GM12878 (cell line): ENCODE measurements around the gene PLEKHF1. TPM values are rescaled to one million over a fixed set of nuclear protein-coding genes. Genes with fewer than 3 reads are reported as not detected.

ENCODE experiments used
- ATAC-seq: fragments of 200-7000 bp; cut with Tn5 transposase; 3 replicates; pipeline ENCODE4 v1.9.1; 2020; ENCODE audit warnings: mild to moderate bottlenecking, moderate library complexity
- BruUV-seq: library from RNA; stranded (reverse); fragments of 400-500 nt; replicated peaks from 2 replicates; lab custom pipeline; 2021; lab: Mats Ljungman, UMichigan
- CTCF ChIA-PET: fragments of 300-600 bp; sonication (Branson Sonifier 250); formaldehyde crosslinking; extraction: SDS; loops from one replicate; lab custom pipeline; 2021; ENCODE audit warnings: inconsistent platforms; lab: Yijun Ruan, JAX
- POLR2A ChIA-PET: fragments of 350-600 bp; formaldehyde crosslinking; extraction: SDS; loops from one replicate; lab custom pipeline; 2021; ENCODE audit warnings: inconsistent platforms; lab: Charles Lee
- RAD21 ChIA-PET: fragments of 300-600 bp; sonication (Branson Sonifier 250); formaldehyde crosslinking; loops from one replicate; lab custom pipeline; 2023; ENCODE audit warnings: antibody characterized with exemption; ENCODE audit not compliant: unreplicated experiment; lab: Charles Lee
- SMC1A ChIA-PET: fragments of 300-600 bp; sonication (Branson Sonifier 250); formaldehyde crosslinking; loops from one replicate; lab custom pipeline; 2023; ENCODE audit not compliant: unreplicated experiment, uncharacterized antibody; lab: Charles Lee
- DNase-seq: peaks from one replicate; pipeline ENCODE4 v3.0.0-alpha.2; 2011; ENCODE audit warnings: low read depth, low spot score
- FAIRE-seq: peaks from 3 replicates; lab custom pipeline; 2011; peaks lifted over from hg19 to GRCh38; lab: Jason Lieb, UNC
- H2AFZ ChIP-seq: 2 replicates; pipeline ENCODE4 v1.6.0; 2011; ENCODE audit warnings: low read depth, low read length, control low read depth; ENCODE audit not compliant: control insufficient read depth
- H3K27ac ChIP-seq: 2 replicates; pipeline ENCODE4 v1.5.1; 2011; ENCODE audit warnings: control low read depth; ENCODE audit not compliant: control insufficient read depth, insufficient read depth
- H3K27me3 ChIP-seq, 2 experiments: replicated peaks in 1 of 2; 2 replicates each; pipeline versions ENCODE4 v1.6.0 to v1.6.1; 2011; ENCODE audit warnings: low read length in 1 of 2; ENCODE audit not compliant: control insufficient read depth in 2 of 2, insufficient read depth in 2 of 2
- H3K36me3 ChIP-seq, 2 experiments: 2 replicates each; pipeline ENCODE4 v1.5.1; 2011; ENCODE audit warnings: low read length in 1 of 2; ENCODE audit not compliant: control insufficient read depth in 2 of 2, insufficient read depth in 2 of 2
- H3K4me1 ChIP-seq: 2 replicates; pipeline ENCODE4 v1.6.1; 2011; ENCODE audit warnings: mild to moderate bottlenecking, low read length, moderate library complexity, mixed read lengths; ENCODE audit not compliant: control insufficient read depth, insufficient read depth
- H3K4me2 ChIP-seq: 2 replicates; pipeline ENCODE4 v1.6.0; 2011; ENCODE audit warnings: control low read depth; ENCODE audit not compliant: control insufficient read depth, insufficient read depth
- H3K4me3 ChIP-seq: fragments of 200-600 bp; sonication (generic); 2 replicates; pipeline ENCODE4 v1.5.1; 2016
- H3K79me2 ChIP-seq: 2 replicates; pipeline ENCODE4 v1.6.0; 2011; ENCODE audit warnings: low read length; ENCODE audit not compliant: control insufficient read depth, insufficient read depth
- H3K9ac ChIP-seq: 2 replicates; pipeline ENCODE4 v1.8.0; 2011; ENCODE audit warnings: low read length, control low read depth, mixed read lengths; ENCODE audit not compliant: control insufficient read depth, insufficient read depth
- H3K9me3 ChIP-seq: replicated peaks from 3 replicates; pipeline ENCODE4 v1.5.1; 2011; ENCODE audit warnings: mild to moderate bottlenecking, low read length; ENCODE audit not compliant: control insufficient read depth, insufficient read depth
- H4K20me1 ChIP-seq: 2 replicates; pipeline ENCODE4 v1.6.0; 2011; ENCODE audit not compliant: control insufficient read depth, insufficient read depth
- ATF2 ChIP-seq: IDR thresholded peaks from 2 replicates; pipeline ENCODE4 v1.6.1; 2012; ENCODE audit warnings: low read length, inconsistent platforms
- BCL3 ChIP-seq: IDR thresholded peaks from 2 replicates; pipeline ENCODE4 v1.6.1; 2011; ENCODE audit warnings: borderline replicate concordance, low read depth, mild to moderate bottlenecking, moderate library complexity, low read length; ENCODE audit not compliant: insufficient read depth, poor library complexity, severe bottlenecking
- BRCA1 ChIP-seq: IDR thresholded peaks from 2 replicates; pipeline ENCODE4 v1.6.1; 2011; ENCODE audit warnings: low read depth, low read length, improper control_type of control experiment
- CBFB ChIP-seq: IDR thresholded peaks from 2 replicates; pipeline ENCODE4 v1.6.1; 2016; ENCODE audit warnings: antibody characterized with exemption, low read depth
- CTCF ChIP-seq, 3 experiments: IDR thresholded peaks in 2 of 3; conservative IDR thresholded peaks in 1 of 3; 2 replicates each; pipeline ENCODE4 v1.5.1; 2011; ENCODE audit warnings: low read depth in 3 of 3, low read length in 3 of 3, mild to moderate bottlenecking in 3 of 3, control low read depth in 2 of 3, moderate library complexity in 2 of 3, inconsistent platforms in 1 of 3, mixed read lengths in 1 of 3; ENCODE audit not compliant: control insufficient read depth in 2 of 3, insufficient read depth in 1 of 3; ENCODE audit errors: extremely low read depth in 1 of 3
- EP300 ChIP-seq, 2 experiments: fragments of 150-350 bp in 1 of 2; IDR thresholded peaks; 2 replicates each; pipeline ENCODE4 v1.6.1; 2011 to 2012; ENCODE audit warnings: low read depth in 2 of 2, low read length in 2 of 2, borderline replicate concordance in 1 of 2, improper control_type of control experiment in 1 of 2, inconsistent platforms in 1 of 2; ENCODE audit not compliant: control insufficient read depth in 1 of 2
- HDAC2 ChIP-seq: fragments of 200-600 bp; sonication (generic); IDR thresholded peaks from 2 replicates; pipeline ENCODE4 v1.6.1; 2017
- IRF3 ChIP-seq: fragments of 450-650 bp; IDR thresholded peaks from 2 replicates; pipeline ENCODE4 v1.6.1; 2014; ENCODE audit warnings: mild to moderate bottlenecking
- IRF5 ChIP-seq: fragments of 450-650 bp; IDR thresholded peaks from 2 replicates; pipeline ENCODE4 v1.6.1; 2017; ENCODE audit warnings: borderline replicate concordance
- MEF2B ChIP-seq: fragments of 450-650 bp; IDR thresholded peaks from 2 replicates; pipeline ENCODE4 v1.6.1; 2018; ENCODE audit warnings: mild to moderate bottlenecking, moderate library complexity; ENCODE audit not compliant: partially characterized antibody, poor library complexity, severe bottlenecking
- MTA3 ChIP-seq: IDR thresholded peaks from 2 replicates; pipeline ENCODE4 v1.6.1; 2012; ENCODE audit warnings: low read length, inconsistent platforms, borderline replicate concordance
- MXI1 ChIP-seq: fragments of 150-350 bp; IDR thresholded peaks from 2 replicates; pipeline ENCODE4 v1.6.1; 2011; ENCODE audit warnings: low read depth, mild to moderate bottlenecking, inconsistent platforms, low read length, improper control_type of control experiment
- NFYB ChIP-seq: IDR thresholded peaks from 2 replicates; pipeline ENCODE4 v1.6.1; 2011; ENCODE audit warnings: low read depth, mild to moderate bottlenecking, low read length, improper control_type of control experiment, moderate library complexity; ENCODE audit not compliant: insufficient read depth
- POU2F2 ChIP-seq: IDR thresholded peaks from 3 replicates; pipeline ENCODE4 v1.6.1; 2011; ENCODE audit warnings: low read depth, mild to moderate bottlenecking, low read length, borderline replicate concordance
- SIN3A ChIP-seq: IDR thresholded peaks from 2 replicates; pipeline ENCODE4 v1.6.1; 2012; ENCODE audit warnings: low read depth, low read length, improper control_type of control experiment
- YY1 ChIP-seq: IDR thresholded peaks from 2 replicates; pipeline ENCODE4 v1.6.1; 2011; ENCODE audit warnings: low read depth, mild to moderate bottlenecking, low read length
- WGBS: methylation state at CpG from one replicate; pipeline ENCODE4 v1.1.6; 2016; ENCODE audit warnings: low lambda C conversion rate; ENCODE audit not compliant: insufficient replicate concordance, insufficient coverage; ENCODE audit errors: missing lambda C conversion rate; 5-methylcytosine and 5-hydroxymethylcytosine counted together
- in situ Hi-C: fragments of 300-500 bp; cut with MboI; formaldehyde crosslinking; loops from 9 replicates; pipeline ENCODE4 v1.14.3; 2018; ENCODE audit warnings: mixed read lengths
- intact Hi-C: fragments of 100-400 bp; cut with micrococcal nuclease; formaldehyde crosslinking; loops from one replicate; pipeline ENCODE4 v1.14.2; 2022; ENCODE audit not compliant: unreplicated experiment
- polyA plus RNA-seq, 11 experiments: library from polyadenylated mRNA; depleted of rRNA in 4 of 11; unstranded in 6 of 11; stranded (reverse) in 5 of 11; fragments of >200 nt; fragmentation: Nextera tagmentation in 4 of 11; fragmentation: Illumina TruSeq in 1 of 11; extraction: Ambion mirVana in 4 of 11; extraction: Trizol in 1 of 11; gene quantifications; 1 replicate in 1 of 11; 2 replicates in 10 of 11; pipeline versions ENCODE4 v1.2.1 to v1.2.3, GENCODE V29; 2011 to 2016; ENCODE audit warnings: inconsistent platforms in 2 of 11, missing spikeins in 2 of 11, low read depth in 1 of 11
- total RNA-seq, 4 experiments: library from RNA; depleted of rRNA in 3 of 4; stranded (reverse); fragments of >200 nt in 3 of 4; fragmentation: Illumina TruSeq in 1 of 4; extraction: Trizol in 1 of 4; gene quantifications; 2 replicates each; pipeline versions ENCODE4 v1.2.1 to v1.2.3, GENCODE V29; 2013 to 2021

Gene PLEKHF1
- total and polyA plus RNA-seq, 10 of the 15 experiments (the other 5 are each of a cell fraction or from before 2014, with no cell fraction given): 0.10 to 20.3 (median 15.3) TPM

GRCh38 chr19:29630655-29631054 is 34.6 kb upstream of the PLEKHF1 start:
- H4K20me1 ChIP-seq: no peaks in the 10 kb centered on the region
- H3K4me1 ChIP-seq: no peaks in the 10 kb centered on the region
- FAIRE-seq (no peak), ATAC-seq (no peak), DNase-seq (no peak)
- ChIA-PET SMC1A (interaction anchor here (0.6 kb wide), 1 partner anchor 172 kb away, joined by 3 read pairs; no protein-coding TSS in a partner anchor), CTCF (interaction anchor here (1.1 kb wide), 1 partner anchor 60 kb away, joined by 3 read pairs; no protein-coding TSS in a partner anchor), POLR2A (no interaction called here), RAD21 (no interaction called here)
- H3K27ac ChIP-seq: no peak overlapping the region
- H2AFZ ChIP-seq: no peak overlapping the region
- no TSS peak for BruUV-seq
- no peak overlapping the region for H3K4me2 ChIP-seq
- intact Hi-C loops (no loop called here), in situ Hi-C loops (no loop called here)
- TF ChIP-seq MEF2B (no peak), BCL3 (no peak), SIN3A (no peak), NFYB (no peak), ATF2 (no peak), CTCF (IDR thresholded peaks at IDR 0.05 in 2 of 3, conservative IDR thresholded peaks at IDR 0.05 in 1 of 3; ENCODE audit: control insufficient read depth in 2 of 3, extremely low read depth in 1 of 3, insufficient read depth in 1 of 3, low read depth in 3 of 3, low read length in 3 of 3) (no peak), MTA3 (no peak), EP300 (IDR thresholded peaks at IDR 0.05; ENCODE audit: borderline replicate concordance in 1 of 2, control insufficient read depth in 1 of 2, low read depth in 2 of 2, low read length in 2 of 2) (no peak), IRF5 (no peak), HDAC2 (no peak), MXI1 (no peak), POU2F2 (no peak), BRCA1 (no peak), IRF3 (no peak), CBFB (no peak), YY1 (no peak)
- H3K9ac ChIP-seq: no peak overlapping the region
- H3K36me3 ChIP-seq: no peaks in the 10 kb centered on the region
- H3K4me3 ChIP-seq: no peak overlapping the region
- H3K79me2 ChIP-seq: no peaks in the 10 kb centered on the region
- no peaks in the 10 kb centered on the region for H3K27me3 ChIP-seq
- 31% methylated on average over 2 of the region's 2 CpGs for WGBS
- no peaks in the 10 kb centered on the region for H3K9me3 ChIP-seq
